K562 (cell line): ENCODE results near the gene FBXO11. TPM values are rescaled to one million over a fixed set of nuclear protein-coding genes. Genes with fewer than 3 reads are reported as not detected.

ENCODE experiments used
- ATAC-seq: fragments of 200-7000 bp; cut with Tn5 transposase; 3 replicates; pipeline ENCODE4 v1.9.1; 2020; ENCODE audit warnings: moderate library complexity
- BruUV-seq: library from RNA; stranded (reverse); fragments of 400-500 nt; replicated peaks from 2 replicates; lab custom pipeline; 2021; lab: Mats Ljungman, UMichigan
- CTCF ChIA-PET: fragments of 300-600 bp; formaldehyde crosslinking; extraction: SDS; loops from one replicate; lab custom pipeline; 2021; ENCODE audit warnings: low intra/inter-chr PET ratio; lab: Yijun Ruan, JAX
- POLR2A ChIA-PET: fragments of 300-600, 350-650 bp; sonication (Branson Sonifier 250); formaldehyde crosslinking; extraction: SDS; loops from one replicate; lab custom pipeline; 2021; ENCODE audit warnings: antibody characterized with exemption, inconsistent platforms; lab: Yijun Ruan, JAX
- DNase-seq, 4 experiments: peaks; one replicate each; pipeline versions ENCODE4 v3.0.0 to v3.0.0-alpha.2; 2011 to 2018; ENCODE audit warnings: low spot score in 3 of 4, mixed read lengths in 3 of 4; ENCODE audit errors: extremely low read depth in 1 of 4
- FAIRE-seq: peaks from 2 replicates; lab custom pipeline; 2011; peaks lifted over from hg19 to GRCh38; lab: Jason Lieb, UNC
- H2AFZ ChIP-seq: 2 replicates; pipeline ENCODE4 v1.6.0; 2011; ENCODE audit warnings: low read depth, low read length, control low read depth, inconsistent platforms
- H3K27ac ChIP-seq: fragments of 200-600 bp; 3 replicates; pipeline ENCODE4 v1.8.0; 2011; ENCODE audit warnings: low read depth, mild to moderate bottlenecking, control low read depth, inconsistent platforms, low read length, moderate library complexity, mixed read lengths; ENCODE audit errors: extremely low read depth
- H3K27me3 ChIP-seq, 2 experiments: fragments of 300-600 bp in 1 of 2; 2 replicates in 1 of 2; 3 replicates in 1 of 2; pipeline versions ENCODE4 v1.6.0 to v1.8.0; 2011; ENCODE audit warnings: inconsistent platforms in 2 of 2, low read length in 2 of 2, mild to moderate bottlenecking in 1 of 2, mixed read lengths in 1 of 2, moderate library complexity in 1 of 2; ENCODE audit not compliant: control insufficient read depth in 2 of 2, insufficient read depth in 2 of 2
- H3K36me3 ChIP-seq: fragments of 300-600 bp; 3 replicates; pipeline ENCODE4 v1.8.0; 2011; ENCODE audit warnings: mild to moderate bottlenecking, low read length, inconsistent platforms; ENCODE audit not compliant: control insufficient read depth, insufficient read depth
- H3K4me1 ChIP-seq, 2 experiments: fragments of 200-600 bp in 1 of 2; replicated peaks in 1 of 2; 2 replicates in 1 of 2; 3 replicates in 1 of 2; pipeline versions ENCODE4 v1.5.1 to v1.8.0; 2011; ENCODE audit warnings: inconsistent platforms in 2 of 2, low read length in 2 of 2, mild to moderate bottlenecking in 1 of 2, mixed read lengths in 1 of 2, moderate library complexity in 1 of 2; ENCODE audit not compliant: control insufficient read depth in 2 of 2, insufficient read depth in 2 of 2
- H3K4me2 ChIP-seq: 2 replicates; pipeline ENCODE4 v1.6.1; 2011; ENCODE audit warnings: low read length, control low read depth, inconsistent platforms, mixed read lengths; ENCODE audit not compliant: insufficient read depth
- H3K4me3 ChIP-seq: fragments of 200-600 bp; sonication (generic), shearing (Covaris generic); 2 replicates; pipeline ENCODE4 v1.5.1; 2016; ENCODE audit warnings: control low read depth, inconsistent platforms
- H3K79me2 ChIP-seq: fragments of 200-600 bp; 3 replicates; pipeline ENCODE4 v1.8.0; 2011; ENCODE audit warnings: low read length, inconsistent platforms; ENCODE audit not compliant: control insufficient read depth, insufficient read depth
- H3K9ac ChIP-seq, 2 experiments: 2 replicates each; pipeline versions ENCODE4 v1.6.0 to v1.6.1; 2011; ENCODE audit warnings: low read depth in 2 of 2, low read length in 2 of 2, control low read depth in 1 of 2, inconsistent platforms in 1 of 2, mild to moderate bottlenecking in 1 of 2, mixed read lengths in 1 of 2; ENCODE audit not compliant: insufficient read depth in 1 of 2
- H3K9me1 ChIP-seq: one replicate; pipeline ENCODE4 v1.6.0; 2011; ENCODE audit warnings: inconsistent platforms, mild to moderate bottlenecking, low read length, moderate library complexity; ENCODE audit not compliant: control insufficient read depth, insufficient read depth
- H3K9me3 ChIP-seq: replicated peaks from 2 replicates; pipeline ENCODE4 v1.5.1; 2011; ENCODE audit warnings: low read depth, low read length, inconsistent platforms; ENCODE audit not compliant: control insufficient read depth, insufficient read depth
- H4K20me1 ChIP-seq: replicated peaks from 2 replicates; pipeline ENCODE4 v1.6.1; 2011; ENCODE audit warnings: low read length, inconsistent platforms, mixed read lengths; ENCODE audit not compliant: control insufficient read depth, insufficient read depth
- CBX3 ChIP-seq, 2 experiments: IDR thresholded peaks; 1 replicate in 1 of 2; 2 replicates in 1 of 2; pipeline ENCODE4 v1.6.1; 2012; ENCODE audit warnings: inconsistent platforms in 2 of 2, low read length in 2 of 2, borderline replicate concordance in 1 of 2, control low read depth in 1 of 2
- ETS1 ChIP-seq: conservative IDR thresholded peaks from 2 replicates; pipeline ENCODE4 v1.6.1; 2011; ENCODE audit warnings: low read depth, mild to moderate bottlenecking, low read length; ENCODE audit not compliant: control insufficient read depth
- HMGN3 ChIP-seq: IDR thresholded peaks from 2 replicates; pipeline ENCODE4 v1.6.1; 2011; ENCODE audit warnings: borderline replicate concordance, low read depth, mild to moderate bottlenecking, mixed read lengths, low read length; ENCODE audit not compliant: insufficient read length; ENCODE audit errors: extremely low read depth
- TRIM28 ChIP-seq: fragments of 450-650 bp; IDR thresholded peaks from 2 replicates; pipeline ENCODE4 v1.6.1; 2017
- UBTF ChIP-seq, 2 experiments: IDR thresholded peaks; 2 replicates each; pipeline ENCODE4 v1.6.1; 2012; ENCODE audit warnings: improper control_type of control experiment in 2 of 2, low read depth in 2 of 2, low read length in 2 of 2, borderline replicate concordance in 1 of 2
- ZNF280A ChIP-seq: fragments of 450-650 bp; IDR thresholded peaks from 2 replicates; pipeline ENCODE4 v1.6.1; 2018; ENCODE audit warnings: mild to moderate bottlenecking, low read depth; ENCODE audit not compliant: partially characterized antibody
- ZNF324 ChIP-seq: fragments of 250-450 bp; sonication (Bioruptor Pico); IDR thresholded peaks from 2 replicates; pipeline ENCODE4 v1.4.0; 2020; ENCODE audit warnings: mild to moderate bottlenecking
- WGBS: fragments of 100-300 bp; shearing (Covaris generic); methylation state at CpG from one replicate; pipeline ENCODE4 v1.1.6; 2016; ENCODE audit warnings: low coverage, mixed read lengths; ENCODE audit not compliant: insufficient coverage; ENCODE audit errors: missing lambda C conversion rate; 5-methylcytosine and 5-hydroxymethylcytosine counted together
- in situ Hi-C: fragments of 300-500 bp; cut with MboI; formaldehyde crosslinking; loops from 4 replicates; pipeline ENCODE4 v1.15.0; 2018; ENCODE audit warnings: inconsistent platforms, mixed read lengths
- intact Hi-C: fragments of 100-400 bp; cut with micrococcal nuclease; formaldehyde crosslinking; loops from 2 replicates; pipeline ENCODE4 v1.14.2; 2022
- polyA plus RNA-seq, 8 experiments: library from polyadenylated mRNA; depleted of rRNA in 4 of 8; stranded (reverse) in 5 of 8; unstranded in 3 of 8; fragments of >200 nt; fragmentation: Nextera tagmentation in 2 of 8; fragmentation: Illumina TruSeq in 1 of 8; extraction: Ambion mirVana in 2 of 8; extraction: Trizol in 1 of 8; gene quantifications; 2 replicates each; pipeline versions ENCODE4 v1.2.1 to v1.2.3, GENCODE V29; 2011 to 2014; ENCODE audit warnings: inconsistent platforms in 1 of 8, missing spikeins in 1 of 8
- total RNA-seq, 7 experiments: library from RNA; depleted of rRNA in 6 of 7; stranded (reverse); fragments of >200 nt in 6 of 7; fragmentation: Illumina TruSeq in 2 of 7; extraction: Trizol in 2 of 7; gene quantifications; 2 replicates each; pipeline versions ENCODE4 v1.2.1 to v1.2.3, GENCODE V29; 2011 to 2021; ENCODE audit warnings: low replicate concordance in 1 of 7

FBXO11 gene
- total and polyA plus RNA-seq, 9 of the 15 experiments (the other 6 are each of a cell fraction or from before 2014, with no cell fraction given): 8.8 to 44.5 (median 24.1) TPM

- ChIA-PET CTCF (no interaction called here), POLR2A (no interaction called here)
- H3K79me2 ChIP-seq: peaks cover 34% of the 10 kb centered on the region
- H3K4me3 ChIP-seq: no peak overlapping the region
- no peak overlapping the region for H3K27ac ChIP-seq
- H3K4me1 ChIP-seq: no peaks in the 10 kb centered on the region
- 92% methylated on average over 7 of the region's 7 CpGs for WGBS
- in situ Hi-C loops (no loop called here), intact Hi-C loops (no loop called here)
- BruUV-seq: no TSS peak
- H3K4me2 ChIP-seq: no peak overlapping the region
- H2AFZ ChIP-seq: no peak overlapping the region
- H4K20me1 ChIP-seq: no peaks in the 10 kb centered on the region
- no peaks in the 10 kb centered on the region for H3K9me1 ChIP-seq
- FAIRE-seq (no peak), DNase-seq (no peak), ATAC-seq (no peak)
- H3K36me3 ChIP-seq: peaks cover 100% of the 10 kb centered on the region
- H3K9ac ChIP-seq: no peak overlapping the region
- H3K9me3 ChIP-seq: peaks cover 16% of the 10 kb centered on the region
- TF ChIP-seq TRIM28 (peak; percentile 37; the same call in 1 of the 2 replicates), CBX3 (IDR thresholded peaks at IDR 0.05; ENCODE audit: borderline replicate concordance in 1 of 2, low read length in 2 of 2) (peak in 1 of 2 experiments; percentile 79; a peak in 1 of 3 replicates), UBTF (IDR thresholded peaks at IDR 0.05; ENCODE audit: borderline replicate concordance in 1 of 2, low read depth in 2 of 2, low read length in 2 of 2) (no peak), HMGN3 (no peak), ETS1 (no peak), ZNF280A (peak; percentile 45), ZNF324 (CRISPR knock-in tag) (peak; percentile 97)
- H3K27me3 ChIP-seq: no peaks in the 10 kb centered on the region
These were observed 102.9 kb downstream of the FBXO11 start for GRCh38 chr2:47803363-47803762.
